NCI-H2081 treated with DMSO at 0.1 percent for 48 hours (cell line): ENCODE measurements around the gene PNO1.
"Not testable (repeated sequence)": the region's sequence is repeated elsewhere in the genome, so short reads cannot be mapped to it uniquely, and the experiment has no call there.

ENCODE experiments used
- DNase-seq: peaks from one replicate; lab custom pipeline; 2025; lab: John Stamatoyannopoulos, UW

PNO1 gene

DNA sequence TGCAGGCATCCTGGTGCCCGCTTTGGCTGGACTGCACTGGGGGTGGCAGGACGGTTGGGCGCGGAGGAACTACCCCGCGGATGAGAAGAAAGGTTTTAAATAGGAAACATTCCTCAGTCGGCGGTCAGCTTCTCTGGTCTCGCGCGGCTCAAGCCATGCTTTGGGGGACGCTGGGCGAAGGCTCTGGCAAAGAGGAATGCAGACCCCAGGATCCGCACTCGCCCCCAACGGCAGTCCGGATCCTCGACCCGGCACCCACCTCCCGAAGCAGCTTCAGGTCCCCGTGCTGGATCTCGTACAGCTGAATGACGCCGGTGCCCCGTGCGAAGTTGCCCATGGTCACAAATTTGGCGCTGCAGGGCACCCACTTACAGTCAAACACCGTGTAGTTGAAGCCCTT, 686 bp upstream of the PNO1 start:
- no peak for DNase-seq

DNA sequence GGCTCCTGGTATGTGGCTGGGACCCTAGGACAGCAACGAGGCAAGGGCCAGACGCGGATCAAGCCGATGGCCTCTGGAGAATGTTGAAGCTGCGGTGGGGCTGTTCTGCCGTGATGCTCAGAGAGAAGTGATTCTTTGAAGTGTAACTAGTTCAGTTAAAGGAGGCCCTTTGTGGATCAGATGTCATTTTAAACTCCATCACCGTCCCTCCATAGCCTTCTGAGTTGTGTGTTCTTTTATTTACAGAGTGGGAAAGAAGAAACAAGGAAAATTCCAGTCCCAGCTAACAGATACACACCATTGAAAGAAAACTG, 403 bp downstream of the PNO1 start:
- DNase-seq, result no peak

DNA sequence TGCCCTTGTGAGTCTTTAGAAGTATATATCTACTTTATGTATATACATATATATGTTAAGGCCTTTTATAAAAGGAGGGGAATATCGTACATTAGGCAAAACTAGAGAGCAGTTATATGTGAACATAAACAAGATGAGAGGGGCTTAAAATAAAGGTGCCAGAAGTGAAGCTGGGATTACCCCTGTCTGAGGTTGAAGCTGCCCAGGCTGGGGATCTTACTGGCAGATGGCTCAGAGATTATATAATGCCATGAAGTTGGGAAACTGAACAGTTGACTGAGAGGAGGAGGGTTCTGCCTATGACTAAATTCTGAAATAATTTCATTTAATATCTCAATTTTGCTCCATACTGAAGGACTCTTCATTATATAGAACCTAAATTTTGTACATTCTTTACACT, 6.0 kb downstream of the PNO1 start:
- no peak for DNase-seq

DNA sequence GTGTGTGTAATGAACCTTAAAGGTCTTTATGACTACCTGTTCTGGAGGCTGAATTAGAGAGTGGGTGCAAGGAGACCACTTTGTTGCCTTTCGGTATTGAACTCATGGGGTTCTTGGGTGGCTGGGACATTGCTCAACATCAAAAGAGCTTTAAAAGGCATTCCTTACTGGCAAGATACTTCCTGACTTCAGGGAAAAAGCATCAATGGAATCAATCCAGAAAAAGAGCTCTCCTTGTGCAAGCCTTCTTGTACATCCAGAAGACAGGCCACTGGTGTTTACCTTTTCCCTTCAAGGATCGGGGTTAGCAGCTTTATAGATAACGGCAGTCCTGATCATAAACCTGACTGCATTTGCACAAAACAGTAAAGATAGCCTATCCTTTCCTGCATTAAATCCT, 9.5 kb downstream of the PNO1 start:
- no peak for DNase-seq

DNA sequence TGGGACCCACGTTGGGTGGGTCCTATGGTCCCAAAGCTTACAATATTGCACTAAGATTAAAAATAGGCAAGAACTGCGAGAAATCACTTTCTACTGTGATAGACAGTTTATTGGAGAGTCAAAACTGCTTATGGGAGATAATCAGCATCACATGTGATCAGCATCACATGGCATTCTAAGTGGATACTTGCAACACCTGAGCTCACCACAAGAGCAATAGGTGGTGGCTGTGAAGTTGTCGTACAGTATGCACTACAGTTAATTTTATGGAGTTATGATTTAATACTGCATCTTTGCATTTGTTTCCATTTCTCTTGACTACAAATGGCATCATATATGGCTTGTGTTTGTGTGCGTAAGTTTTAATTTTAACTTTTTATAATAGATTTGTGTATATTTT, 11.6 kb downstream of the PNO1 start:
- no peak for DNase-seq

DNA sequence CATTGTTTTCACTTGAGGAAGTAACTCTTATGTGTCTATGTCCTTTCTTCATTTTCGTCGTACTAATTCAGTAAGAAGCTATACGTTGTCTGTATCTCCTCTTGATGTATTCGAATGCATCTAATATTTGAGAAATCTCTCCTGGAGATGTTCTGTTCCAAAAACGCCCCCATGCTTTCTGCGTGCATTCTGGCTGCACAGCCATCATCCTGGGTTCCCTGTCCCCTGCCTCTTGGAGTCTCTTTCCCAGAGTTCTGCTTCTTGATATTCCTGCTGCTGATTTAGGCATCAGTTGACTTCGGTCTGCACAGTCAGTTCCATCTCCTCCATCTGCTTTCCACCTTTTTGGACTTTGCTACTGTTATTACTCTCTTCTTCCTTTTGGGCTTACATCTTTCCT, 13.5 kb downstream of the PNO1 start:
- DNase-seq, result no peak

DNA sequence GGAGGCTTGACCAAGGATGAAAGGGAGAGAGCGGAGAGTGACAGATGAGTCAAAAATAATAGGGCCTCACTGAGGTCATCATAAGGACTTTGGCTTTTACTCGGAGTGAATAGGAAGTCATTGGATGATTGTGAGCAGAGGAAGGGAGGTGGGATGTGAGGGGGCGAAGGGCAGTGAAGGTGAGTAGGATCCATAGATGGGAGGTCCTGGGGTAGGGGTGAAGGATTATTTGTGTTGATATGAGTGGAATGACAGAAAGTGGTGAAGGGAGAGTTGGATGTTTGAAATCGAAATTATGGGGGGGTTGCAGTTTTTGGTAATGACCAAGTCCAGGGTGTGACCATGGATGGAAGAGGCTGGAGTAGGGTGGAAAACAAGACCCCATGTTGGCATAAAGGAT, 14.0 kb downstream of the PNO1 start:
- no peak for DNase-seq

DNA sequence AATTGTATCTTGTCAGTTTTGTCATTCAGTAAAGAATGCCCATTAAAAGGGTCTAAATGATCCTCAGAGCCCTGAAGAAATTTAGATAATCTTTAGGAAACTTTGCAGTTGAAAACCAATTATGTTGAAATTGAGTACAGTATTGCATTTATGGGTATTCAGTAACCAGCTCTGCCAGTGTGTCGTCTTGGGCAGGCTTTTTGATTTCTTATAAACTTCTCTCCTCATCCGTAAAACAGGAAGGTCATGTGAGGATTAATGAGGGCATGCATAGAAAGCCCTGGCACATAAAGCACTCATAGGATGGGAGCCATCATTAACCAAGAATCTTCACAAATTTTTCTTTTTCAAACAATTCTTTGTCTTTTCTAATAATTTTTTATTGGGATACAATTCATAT, 14.8 kb downstream of the PNO1 start:
- no peak for DNase-seq

DNA sequence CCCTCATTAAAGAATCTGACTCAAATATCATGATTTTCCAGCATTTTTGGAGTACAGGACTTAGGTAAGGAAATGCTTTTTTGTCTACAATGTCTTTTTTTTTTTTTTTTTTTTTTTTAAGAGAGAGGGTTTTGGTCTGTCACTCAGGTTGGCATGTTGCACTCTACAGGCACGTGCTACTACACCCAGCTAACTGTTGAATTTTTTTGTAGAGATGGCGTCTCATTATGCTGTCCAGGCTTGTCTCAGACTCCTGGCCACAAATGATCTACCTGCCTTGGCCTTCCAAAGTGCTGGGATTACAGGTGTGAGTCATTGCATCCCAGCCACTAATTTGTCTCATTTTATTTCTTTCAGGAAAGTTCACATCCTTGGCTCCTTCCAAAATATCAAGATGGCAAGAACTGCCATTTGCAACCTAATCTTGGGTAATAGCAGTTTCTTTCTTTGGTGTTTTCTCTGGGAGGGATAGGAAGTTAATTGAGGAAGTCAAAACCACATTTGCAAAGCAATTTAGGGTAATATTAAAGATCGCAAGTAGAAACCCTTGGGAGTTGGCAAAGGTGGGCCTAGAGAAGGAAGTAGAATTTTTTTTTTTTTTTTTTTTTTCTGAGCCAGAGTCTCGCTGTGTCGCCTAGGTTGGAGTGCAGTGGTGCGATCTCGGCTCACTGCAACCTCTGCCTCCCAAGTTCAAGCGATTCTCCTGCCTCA, 15.5 kb downstream of the PNO1 start:
- no peak for DNase-seq

DNA sequence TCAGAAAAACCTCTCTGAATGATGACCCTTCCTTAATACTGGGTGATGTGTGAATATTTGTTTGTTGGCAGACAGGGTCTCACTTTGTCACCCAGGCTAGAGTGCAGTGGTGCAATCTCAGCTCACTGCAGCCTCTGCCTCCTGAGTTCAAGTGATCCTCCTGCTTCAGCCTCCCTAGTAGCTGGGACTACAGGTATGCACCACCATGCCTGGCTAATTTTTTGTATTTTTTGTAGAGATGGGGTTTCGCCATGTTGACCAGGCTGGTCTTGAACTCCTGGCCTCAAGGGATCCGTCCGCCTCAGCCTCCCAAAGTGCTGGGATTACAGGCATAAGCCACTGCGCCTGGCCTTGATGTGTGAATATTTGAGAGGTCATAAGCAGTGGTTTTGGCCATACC, 17.5 kb downstream of the PNO1 start:
- DNase-seq, result not testable (repeated sequence)

DNA sequence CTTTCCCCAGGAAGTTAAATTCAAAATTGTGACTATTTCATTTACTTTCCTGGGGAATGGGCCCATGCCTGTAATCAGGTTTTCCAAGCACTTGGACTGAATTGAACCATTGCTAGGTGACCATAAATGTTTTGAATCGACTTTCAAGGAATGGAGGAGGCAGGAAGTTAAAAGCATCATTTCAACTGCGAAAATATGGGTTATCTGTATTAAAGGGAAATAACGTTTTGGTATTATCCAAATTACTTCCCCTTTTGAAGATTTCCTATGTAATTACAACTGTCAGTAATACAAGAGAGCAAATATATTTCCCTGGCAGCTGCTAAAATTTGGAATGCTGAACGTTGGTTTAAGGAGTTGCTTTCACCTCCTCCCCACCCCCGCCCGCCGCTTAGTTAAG, 19.0 kb downstream of the PNO1 start:
- no peak for DNase-seq

DNA sequence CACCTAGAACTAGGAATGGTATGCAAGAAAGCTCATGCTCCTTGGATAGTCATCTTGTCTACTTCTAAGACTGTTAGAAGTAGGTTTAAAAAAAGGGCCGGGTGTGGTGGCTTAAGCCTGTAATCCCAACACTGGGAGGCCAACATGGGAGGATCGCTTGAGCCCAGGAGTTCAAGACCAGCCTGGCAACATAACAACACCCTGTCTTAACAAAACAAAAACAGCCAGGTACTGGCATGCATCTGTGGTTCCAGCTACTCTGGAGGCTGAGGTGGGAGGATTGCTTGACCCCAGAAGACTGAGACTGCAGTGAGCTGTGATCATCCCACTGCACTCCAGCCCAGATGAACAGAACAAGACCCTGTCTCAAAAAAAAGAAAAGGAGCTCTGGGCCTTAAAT, 19.9 kb downstream of the PNO1 start:
- DNase-seq, result no peak

DNA sequence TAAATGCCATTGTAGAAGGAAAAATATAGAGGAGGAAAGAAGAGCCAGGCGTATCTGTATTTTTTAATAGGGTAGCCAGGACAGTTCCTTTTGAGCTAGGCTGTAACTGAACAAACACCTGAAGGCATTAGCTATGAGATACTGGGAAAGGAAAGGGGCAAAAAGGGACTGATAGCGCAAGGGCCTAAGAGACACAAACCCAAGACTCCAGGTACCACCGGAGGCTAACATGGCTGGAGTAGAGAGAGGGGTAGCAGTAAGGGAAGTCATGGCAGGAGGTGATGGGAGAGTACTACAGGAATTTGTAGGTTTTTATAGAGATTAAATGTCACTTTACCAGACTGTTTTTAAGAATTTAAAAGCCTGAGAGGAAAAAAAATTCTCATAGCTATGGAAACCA, 20.7 kb downstream of the PNO1 start:
- DNase-seq, result no peak

DNA sequence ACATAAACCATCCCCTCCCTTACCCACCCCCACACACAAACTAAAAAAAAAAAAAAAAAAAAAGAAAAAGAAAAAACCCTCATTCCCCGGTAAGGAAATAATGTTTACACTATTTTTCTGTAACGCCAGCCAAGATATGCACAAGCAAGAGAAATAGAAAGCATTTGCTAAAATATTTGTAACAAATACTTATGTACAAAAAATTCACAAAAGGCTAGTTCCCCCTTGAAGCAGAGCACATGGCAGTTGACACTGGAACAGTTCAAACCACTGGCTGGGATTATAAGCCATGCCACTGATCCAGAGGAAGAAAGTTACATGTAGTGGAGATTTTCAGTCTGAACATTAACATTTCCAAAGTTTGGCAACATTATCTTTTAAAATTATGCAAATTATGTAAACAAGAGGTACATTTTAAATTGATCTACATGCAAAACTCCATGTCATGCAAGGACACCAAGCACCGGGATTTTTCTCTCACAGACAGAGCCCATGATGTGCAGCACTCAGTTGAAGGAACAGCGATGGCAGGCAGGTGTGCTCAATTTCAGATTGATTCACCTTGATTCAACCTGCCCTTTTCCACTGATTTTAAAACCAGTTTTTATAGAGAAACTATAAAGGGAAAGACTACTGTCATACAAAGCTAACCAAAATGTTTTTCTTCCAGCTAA, 21.4 kb downstream of the PNO1 start:
- DNase-seq, result no peak

DNA sequence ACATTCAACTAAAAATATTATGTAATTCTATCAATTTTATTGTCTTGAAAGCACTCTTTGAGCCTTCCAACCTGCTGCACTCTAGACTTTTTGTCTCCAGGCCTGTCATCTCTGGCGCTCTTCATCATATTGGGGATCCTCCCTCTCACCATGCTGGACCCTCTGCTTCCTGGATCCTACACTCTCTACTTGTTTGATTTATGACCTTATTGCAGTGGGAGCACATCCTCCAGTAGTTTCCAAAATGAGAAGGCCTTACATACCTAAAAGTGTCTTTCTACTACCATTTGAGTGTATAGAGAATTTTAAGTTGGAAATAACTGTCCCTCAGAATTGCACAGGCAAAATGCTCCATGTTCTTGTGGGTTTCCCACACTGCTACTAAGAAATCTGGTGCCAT, 25.2 kb downstream of the PNO1 start:
- no peak for DNase-seq

DNA sequence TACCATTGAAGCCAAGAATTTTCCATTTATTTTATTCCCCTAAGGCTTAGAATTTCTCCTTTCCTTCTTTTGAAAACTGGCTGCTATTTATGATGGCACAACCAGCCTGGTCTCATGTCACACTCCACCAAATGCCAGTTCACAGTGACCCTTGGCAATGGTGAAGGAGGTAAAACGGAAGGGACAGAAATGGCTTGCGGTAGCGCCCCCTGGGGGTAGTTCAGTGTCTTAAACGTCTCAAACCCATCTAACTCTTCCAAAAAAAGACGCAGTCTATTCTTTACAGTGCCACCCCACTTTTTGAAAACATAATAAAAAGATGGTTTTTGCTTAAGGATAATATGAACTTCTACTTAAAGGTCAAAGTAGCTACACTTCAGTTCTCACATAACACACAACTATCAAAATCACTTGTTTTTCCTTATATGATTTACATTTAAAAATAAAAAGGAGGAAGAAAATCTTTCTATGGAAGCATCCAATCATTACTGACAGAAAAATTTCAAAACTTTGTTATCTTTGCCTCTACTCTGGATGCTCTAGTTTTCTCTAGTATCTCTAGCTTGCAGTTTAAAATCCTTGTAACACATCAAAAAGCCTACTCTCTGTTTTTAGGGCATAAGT, 28.0 kb downstream of the PNO1 start:
- no peak for DNase-seq

DNA sequence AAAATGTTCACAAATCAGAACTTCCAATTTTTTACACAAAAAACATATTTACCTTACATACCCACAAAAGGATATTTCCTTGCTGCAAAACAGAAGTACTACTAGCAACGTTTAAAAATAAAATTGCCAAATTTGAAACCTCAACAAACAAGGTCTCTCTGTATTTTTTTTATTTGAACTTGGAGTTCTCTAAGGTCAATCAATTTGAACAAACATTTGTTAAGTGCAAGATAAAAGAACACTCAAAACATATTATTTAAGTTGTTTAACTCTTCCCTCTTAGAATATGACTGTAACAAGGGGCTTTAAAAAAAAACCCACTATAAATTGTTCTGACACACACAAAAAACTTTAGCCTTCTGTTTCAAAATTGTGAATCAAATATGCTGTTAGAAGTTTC, 29.6 kb downstream of the PNO1 start:
- DNase-seq, result no peak

DNA sequence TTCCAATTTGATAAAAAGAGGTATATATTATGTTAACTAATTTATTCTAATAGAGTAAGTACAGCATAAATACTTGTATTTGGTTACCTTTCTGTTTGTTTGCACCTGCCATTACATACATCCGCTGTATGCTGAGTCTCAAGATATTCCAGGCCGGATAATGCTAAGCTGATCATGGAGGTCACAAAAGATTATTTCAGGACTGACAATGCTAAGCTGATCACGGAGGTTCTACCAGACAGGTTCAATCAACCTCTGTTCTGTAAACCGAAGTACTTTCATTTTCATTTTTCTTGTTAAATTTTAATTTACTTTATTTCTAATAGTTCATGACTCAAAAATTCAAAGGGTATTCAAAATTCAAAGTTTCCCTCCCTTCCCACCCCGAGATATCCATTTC, 31.1 kb downstream of the PNO1 start:
- DNase-seq, result no peak

DNA sequence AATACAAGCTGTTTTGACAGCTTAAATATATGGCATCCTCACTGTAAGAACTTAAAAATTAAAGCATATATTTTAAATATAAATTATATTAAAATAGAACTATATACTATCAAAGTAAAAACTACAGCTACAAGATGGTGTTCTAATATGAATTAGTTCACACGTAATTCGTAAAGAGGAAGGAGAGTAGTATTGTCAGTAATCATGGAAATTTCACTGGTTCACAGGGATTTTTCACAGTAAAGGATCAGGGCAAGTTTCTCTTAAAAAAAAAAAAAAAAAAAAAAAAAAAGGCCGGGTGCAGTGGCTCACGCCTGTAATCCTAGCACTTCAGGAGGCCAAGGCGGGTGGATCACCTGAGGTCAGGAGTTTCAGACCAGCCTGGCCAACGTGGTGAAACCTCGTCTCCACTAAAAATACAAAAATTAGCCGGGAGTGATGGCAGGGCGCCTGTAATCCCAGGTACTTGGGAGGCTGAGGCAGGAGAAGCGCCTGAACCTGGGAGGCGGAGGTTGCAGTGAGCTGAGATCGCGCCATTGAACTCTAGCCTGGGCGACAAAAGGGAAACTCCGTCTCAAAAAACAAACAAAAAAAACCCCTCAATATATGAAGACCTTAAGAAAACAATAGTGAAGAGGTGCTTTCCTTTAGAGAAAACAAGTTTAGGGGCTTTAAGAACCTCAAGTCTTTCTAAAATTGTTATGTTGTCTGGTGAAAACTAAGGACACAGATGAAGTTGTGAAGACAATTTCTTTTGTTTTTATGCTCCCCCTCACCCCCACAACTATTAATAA, 32.5 kb downstream of the PNO1 start:
- no peak for DNase-seq

DNA sequence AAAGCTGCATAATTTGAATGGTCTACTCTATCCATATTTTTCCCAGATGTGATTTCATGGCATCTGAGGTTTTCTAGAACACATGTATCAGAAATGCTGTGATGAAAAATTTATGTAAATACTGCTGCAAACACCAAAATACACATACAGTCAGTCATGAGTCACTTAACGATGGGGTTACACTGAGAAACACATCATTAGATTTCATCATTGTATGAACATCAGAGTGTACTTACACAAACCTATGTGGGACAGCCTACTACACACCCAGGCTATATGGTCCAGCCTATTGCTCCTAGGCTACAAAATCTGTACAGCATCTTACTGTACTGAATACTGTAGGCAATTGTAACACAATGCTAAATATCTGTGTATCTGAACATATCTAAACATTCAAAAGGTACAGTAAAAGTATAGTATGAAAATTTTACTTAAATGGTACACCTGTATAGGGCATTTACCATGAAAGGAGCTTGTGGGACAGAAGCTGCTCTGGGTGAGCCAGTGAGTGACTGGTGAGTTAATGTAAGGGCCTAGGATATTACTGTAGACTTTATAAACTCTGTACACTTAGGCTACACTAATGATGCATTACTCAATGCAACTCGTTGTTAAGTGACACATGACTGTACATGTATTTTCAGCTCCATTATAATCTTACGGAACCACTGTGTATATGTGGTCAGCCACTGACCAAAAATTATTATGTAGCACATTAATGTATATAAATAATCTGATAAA, 33.5 kb downstream of the PNO1 start:
- DNase-seq, result no peak

DNA sequence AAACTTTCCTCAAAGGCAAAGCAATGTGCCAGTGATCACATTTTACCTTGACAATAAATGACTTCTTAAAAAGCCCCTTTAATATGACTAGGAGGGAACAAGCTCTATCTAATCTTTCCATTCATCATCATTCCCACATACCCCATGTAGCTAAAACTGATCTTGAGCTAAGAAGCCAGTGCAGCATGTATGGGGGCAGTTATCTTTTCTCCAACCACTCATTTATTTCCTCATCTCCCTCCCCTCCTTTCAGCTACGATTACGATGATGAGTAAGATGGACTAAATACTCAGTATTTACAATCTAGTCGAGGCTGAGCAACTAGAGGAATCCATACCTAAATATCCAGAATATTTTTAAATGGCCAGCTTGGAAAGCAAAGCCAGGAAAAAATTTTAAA, 35.5 kb downstream of the PNO1 start:
- DNase-seq, result no peak

DNA sequence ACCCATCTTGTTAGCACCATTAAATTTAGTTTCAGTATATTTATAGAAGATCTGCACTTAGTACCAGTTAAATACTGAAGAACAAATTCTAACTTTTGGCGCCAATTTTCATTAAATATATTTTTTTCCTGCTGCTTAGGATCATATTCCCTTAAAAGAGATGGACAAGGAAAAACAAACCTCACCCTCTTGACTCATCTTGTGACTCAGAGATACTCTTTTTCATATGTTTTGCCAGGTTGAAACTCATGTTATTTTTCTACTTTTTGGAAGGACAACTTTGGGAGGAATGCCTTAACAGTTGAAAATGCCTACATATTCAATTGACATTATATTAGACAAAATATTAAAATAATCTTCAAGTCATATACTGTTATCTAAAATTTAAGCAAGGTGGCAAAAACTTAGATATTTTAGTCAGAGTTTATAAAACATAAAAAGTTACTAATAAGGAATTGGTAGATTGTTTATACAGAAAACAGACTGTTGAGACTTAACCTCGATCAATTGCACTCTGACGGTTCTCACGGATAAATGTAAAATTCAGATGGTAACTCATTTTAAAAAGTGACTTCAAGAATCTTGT, 36.2 kb downstream of the PNO1 start:
- DNase-seq, result no peak
